Spleen (tissue), 7 donors: ENCODE measurements around the gene SHANK2.

Experiments
- CTCF ChIP-seq, 11 experiments: fragments of 200-600 bp in 7 of 11; fragments of 450-650 bp in 4 of 11; sonication (generic) in 4 of 11; IDR thresholded peaks in 8 of 11; conservative IDR thresholded peaks in 3 of 11; 1 replicate in 7 of 11; 2 replicates in 4 of 11; pipeline versions ENCODE4 v1.4.0 to v1.8.0; 2016 to 2021; ENCODE audit warnings: antibody characterized with exemption in 11 of 11, inconsistent platforms in 4 of 11, mild to moderate bottlenecking in 1 of 11
- POLR2AphosphoS5 ChIP-seq, 3 donors: sonication (generic); formaldehyde crosslinking; IDR thresholded peaks; one replicate each; pipeline ENCODE4 v1.5.1; 2017; ENCODE audit warnings: antibody characterized with exemption in 3 of 3
- donor health status: DM: no; HTN: no; CAD: no; lungs with moderate emphysema.
- donor health status: DM: no; HTN: no; CAD: no.
- donor health status: DM: no; HTN: no; CAD: no.

GRCh38 chr11:71202966-71203365, 49.4 kb downstream of the SHANK2 start:
- TF ChIP-seq CTCF (IDR thresholded peaks at IDR 0.05 in 8 of 11, conservative IDR thresholded peaks at IDR 0.05 in 3 of 11) = no peak
- TF ChIP-seq POLR2AphosphoS5 (IDR thresholded peaks at IDR 0.05) = no peak
